Measurements from ENCODE around the gene ELFN1.

Gene ELFN1

DNA sequence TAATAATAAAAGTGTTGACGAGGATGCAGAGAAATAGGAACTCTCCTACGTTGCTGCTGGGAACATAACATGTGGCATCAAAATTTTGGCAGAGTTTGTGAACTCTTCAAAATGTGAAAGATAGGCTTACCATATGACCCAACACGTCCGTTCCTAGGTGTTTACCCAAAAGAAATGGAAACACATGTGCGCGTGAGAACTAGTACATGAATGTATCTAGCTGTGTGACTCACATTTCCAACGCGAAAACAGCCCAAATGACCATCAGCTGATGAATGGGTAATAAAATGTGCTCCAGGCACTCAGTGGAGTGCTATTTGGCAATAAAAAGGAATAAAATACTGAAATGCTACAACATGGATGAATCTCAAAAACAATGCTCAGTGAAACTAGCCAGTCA, 10.4 kb upstream of the ELFN1 start:
- H3K4me3 ChIP-seq (ENCODE audit: low read length), result no peak overlapping the region
- no peak for DNase-seq (ENCODE audit: low read depth, low spot score)

DNA sequence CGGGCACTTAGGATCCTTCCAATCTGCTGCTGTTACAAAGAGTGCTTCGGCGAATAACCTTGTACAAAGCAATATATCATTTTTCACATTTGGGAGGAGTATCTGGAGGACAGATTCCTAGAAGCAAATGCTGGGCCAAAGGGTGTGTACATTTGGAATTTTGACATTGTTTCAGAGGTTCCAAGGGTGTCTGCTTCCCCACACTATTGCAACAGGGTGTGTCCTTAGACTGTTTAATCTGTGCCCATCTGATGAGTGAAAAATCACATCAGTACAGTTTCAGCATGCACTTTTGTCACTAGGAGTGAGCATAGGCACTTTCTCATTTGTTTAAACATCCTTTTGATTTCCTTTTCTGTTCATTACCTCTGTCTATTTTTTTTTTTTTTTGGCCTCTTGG, 8.6 kb upstream of the ELFN1 start:
- no peak overlapping the region for H3K4me3 ChIP-seq (ENCODE audit: low read length)
- no peak for DNase-seq (ENCODE audit: low read depth, low spot score)

GRCh38 chr7:1662101-1662500, 8.0 kb upstream of the ELFN1 start:
- DNase-seq (ENCODE audit: low read depth, low spot score), result no peak
- no peak overlapping the region for H3K4me3 ChIP-seq (ENCODE audit: low read length)

- no peak overlapping the region for H3K4me3 ChIP-seq (ENCODE audit: low read length)
- DNase-seq (ENCODE audit: low read depth, low spot score), result no peak
Observed at GRCh38 chr7:1662767-1663166, 7.3 kb upstream of the ELFN1 start.

DNA sequence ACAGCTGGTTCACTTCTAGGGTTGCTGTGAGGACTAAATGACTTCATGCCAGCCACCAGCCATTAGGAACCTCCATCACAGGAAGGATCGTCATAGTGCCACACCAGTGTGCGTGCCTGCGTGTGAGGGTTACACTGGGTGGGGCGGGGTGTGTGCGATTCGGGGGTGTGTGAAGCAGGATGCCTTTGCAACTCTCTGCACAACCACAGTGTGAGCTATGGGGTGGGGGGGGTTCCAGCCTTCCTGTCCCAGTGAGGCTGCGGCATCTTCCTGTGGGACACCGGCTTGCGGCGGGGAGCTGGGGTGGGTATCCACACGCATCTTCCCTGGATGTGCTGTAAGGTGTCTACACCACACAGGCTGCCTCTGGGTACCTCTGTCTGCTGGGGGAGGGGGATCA, 6.9 kb upstream of the ELFN1 start:
- no peak for DNase-seq (ENCODE audit: low read depth, low spot score)
- H3K4me3 ChIP-seq (ENCODE audit: low read length), result no peak overlapping the region

DNA sequence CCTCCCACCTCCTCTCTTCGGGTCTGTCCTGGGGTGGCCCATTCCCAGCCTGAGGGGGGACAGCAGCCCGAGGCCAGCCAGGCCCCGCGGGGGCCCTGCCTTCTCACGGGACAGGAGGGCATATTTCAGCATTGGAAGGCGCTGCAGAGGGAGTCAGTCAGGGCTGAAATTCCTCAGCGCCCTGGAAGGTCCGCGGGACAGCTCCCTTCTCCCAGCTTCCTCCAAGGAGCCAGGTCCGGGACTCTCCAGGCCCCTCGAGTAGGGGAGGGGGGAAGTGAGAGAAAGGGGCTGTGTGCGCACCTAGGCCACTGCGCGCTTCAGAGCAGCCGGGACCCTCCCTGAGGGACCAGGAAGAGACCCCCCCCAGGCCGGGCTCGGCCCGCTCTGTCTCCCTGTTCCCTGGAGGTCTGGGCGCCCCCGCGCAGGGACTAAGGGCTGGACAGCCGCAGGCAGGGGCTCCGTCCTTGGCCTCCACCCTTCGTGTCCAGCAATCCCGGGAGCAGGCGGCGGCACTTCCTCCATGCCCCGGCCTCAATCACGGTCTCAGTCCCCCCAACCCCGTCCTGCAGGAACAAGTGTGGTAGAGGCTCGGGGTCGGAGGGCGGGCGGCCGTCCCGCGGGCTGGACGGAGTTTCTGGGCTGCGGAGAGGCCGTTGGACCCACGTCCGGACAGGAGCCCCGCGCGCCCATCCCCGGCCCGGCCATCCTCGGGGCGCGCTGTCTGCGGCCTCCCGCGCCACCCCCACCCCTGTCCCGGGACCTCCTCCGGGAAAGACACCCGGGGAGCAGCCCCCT, 6.0 kb upstream of the ELFN1 start:
- DNase-seq (ENCODE audit: low read depth, low spot score), result no peak
- H3K4me3 ChIP-seq (ENCODE audit: low read length), result no peak overlapping the region

DNA sequence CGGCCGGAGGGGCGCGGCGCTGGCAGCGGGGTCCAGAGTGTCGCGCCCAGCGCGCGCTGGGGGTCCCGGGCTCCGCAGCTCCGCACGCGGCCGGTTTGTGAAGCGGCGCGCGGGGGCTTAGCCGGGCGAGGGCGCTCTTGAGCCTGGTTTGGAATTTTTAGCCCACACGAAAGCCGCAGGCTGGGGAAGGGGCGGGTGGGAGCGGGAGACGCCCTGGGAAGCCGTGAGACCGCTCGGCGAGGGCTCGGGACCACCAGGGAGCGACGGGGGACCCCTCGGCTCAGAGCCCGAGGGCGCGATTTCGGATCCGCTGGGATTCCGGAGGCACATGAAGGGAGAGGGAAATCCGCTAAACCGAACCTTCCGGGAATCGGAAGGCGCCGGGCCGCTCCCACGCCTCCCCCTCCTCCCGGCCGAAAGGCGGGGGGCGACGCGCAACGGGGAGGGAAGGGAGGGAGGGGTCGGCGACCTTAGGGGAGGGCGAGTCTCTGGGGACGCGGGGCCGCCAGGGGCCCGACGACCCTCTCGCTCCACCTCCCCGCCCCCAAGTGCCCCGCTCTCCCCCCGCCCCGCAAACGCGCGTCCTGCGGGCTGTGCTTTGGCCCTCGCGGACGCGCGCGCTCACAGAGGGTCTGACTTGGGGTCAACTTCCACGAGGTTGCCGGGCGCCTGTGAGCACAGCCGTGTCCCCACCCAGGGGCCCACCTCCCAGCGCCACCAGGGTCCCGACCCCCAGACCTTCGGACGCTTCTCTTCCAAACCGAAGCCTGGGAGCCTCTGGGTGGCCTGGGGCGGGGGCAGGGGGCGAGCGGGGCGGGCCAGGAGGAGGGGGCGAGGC, 5.1 kb upstream of the ELFN1 start:
- H3K4me3 ChIP-seq (ENCODE audit: low read length), result no peak overlapping the region
- DNase-seq (ENCODE audit: low read depth, low spot score), result no peak

DNA sequence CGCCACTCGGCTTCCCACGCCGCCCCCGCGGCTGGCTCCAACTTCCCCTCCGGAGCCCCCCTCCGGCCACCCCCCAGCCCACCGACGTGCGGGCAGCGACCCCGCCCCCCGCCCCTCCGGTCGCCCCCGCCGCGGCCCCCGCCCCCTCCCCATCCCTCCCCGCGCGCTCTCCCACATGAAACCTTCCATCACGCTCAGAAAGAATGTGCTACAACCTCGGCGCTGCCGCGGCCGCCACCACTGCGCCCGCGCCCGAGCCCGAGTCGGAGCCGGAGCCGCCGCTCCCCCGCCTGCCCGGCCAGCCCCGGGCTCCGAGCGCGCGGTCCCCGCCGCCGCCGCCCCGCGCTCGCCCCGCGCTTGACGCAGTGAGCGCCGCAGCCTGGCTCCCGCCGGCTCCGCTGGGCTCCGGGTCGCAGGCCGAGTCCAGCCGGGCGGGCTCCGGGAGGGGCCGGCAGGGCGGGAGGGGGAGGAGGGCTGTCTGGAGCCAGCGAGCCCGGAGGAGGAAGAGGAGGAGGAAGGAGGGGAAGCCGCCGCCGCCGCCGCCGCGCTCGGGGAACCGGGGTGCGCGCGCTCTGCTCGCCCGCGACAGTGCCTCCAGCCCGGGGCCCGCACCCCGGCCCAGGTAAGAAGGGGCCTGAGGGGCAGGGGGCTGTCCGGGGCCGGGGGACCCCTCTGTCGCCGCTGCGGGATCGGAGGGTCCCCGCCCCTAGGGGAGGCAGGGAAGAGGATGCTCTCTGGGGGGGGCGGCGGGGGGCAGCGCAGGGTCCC, 4.3 kb upstream of the ELFN1 start:
- no peak for DNase-seq (ENCODE audit: low read depth, low spot score)
- H3K4me3 ChIP-seq (ENCODE audit: low read length), result no peak overlapping the region

DNA sequence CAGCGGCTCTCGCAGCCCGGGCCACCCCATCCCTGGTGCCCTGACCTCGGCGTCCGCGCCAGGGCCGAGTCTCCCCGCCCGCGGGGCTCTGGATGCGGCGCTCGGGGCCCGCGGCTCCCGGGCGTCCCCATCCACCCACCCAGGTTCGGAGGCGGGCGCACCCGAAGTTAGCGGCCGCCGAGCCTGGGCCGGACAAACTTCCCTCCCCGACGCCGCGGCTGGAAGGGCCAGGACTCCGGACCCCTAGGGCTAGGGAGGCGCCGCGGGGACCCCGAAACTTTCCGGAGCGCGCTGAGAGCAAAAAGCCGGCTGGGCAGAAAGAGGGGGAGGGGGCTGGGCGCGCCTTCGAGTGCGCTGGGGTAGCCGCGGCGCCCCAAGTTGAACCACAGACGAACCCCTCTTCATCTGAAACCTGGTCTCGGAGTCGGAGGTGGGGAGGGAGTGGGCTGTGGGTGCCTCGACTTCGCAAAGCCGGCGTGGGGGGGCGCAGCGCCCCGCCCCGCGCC, 3.7 kb upstream of the ELFN1 start:
- no peak overlapping the region for H3K4me3 ChIP-seq (ENCODE audit: low read length)
- no peak for DNase-seq (ENCODE audit: low read depth, low spot score)

DNA sequence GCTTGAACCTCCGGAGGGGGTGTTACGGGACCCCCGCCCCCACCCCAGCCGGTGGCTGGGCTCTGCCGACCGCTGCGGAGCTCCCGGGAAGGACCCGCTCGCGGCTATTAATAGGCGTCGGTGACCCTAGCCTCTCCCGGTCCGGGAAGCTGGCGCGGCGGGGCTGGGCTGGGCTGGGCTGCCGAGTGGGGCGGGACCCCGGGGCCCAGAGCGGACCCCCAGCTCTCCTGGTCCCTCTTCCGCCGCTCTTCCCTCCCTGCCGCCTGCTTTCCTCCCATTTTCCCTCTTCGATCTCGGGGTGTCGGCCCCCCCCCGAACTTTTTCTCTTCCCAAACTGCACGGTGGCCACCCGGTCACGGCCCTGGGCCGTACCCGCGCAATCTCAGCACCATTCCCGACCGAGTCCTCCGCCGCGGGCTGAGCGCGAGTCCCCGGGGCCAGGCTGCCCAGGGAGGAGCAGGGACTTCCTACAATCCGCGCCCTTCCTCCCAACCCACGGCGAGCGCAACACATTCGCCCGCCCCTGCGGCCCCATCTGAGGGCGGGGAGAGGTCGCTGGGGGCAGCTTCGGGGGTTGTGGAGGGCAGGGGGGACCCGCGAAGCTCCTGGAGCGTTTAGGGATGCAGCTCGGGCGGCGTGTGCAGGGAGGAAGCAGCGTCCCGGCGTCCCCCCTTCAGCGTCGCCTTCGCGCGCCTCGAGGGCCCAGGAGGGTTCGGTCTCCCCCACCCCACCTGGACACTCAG, 3.1 kb upstream of the ELFN1 start:
- no peak overlapping the region for H3K4me3 ChIP-seq (ENCODE audit: low read length)
- DNase-seq (ENCODE audit: low read depth, low spot score), result no peak

GRCh38 chr7:1667566-1668395, 2.3 kb upstream of the ELFN1 start:
- no peak for DNase-seq (ENCODE audit: low read depth, low spot score)
- H3K4me3 ChIP-seq (ENCODE audit: low read length), result no peak overlapping the region

DNA sequence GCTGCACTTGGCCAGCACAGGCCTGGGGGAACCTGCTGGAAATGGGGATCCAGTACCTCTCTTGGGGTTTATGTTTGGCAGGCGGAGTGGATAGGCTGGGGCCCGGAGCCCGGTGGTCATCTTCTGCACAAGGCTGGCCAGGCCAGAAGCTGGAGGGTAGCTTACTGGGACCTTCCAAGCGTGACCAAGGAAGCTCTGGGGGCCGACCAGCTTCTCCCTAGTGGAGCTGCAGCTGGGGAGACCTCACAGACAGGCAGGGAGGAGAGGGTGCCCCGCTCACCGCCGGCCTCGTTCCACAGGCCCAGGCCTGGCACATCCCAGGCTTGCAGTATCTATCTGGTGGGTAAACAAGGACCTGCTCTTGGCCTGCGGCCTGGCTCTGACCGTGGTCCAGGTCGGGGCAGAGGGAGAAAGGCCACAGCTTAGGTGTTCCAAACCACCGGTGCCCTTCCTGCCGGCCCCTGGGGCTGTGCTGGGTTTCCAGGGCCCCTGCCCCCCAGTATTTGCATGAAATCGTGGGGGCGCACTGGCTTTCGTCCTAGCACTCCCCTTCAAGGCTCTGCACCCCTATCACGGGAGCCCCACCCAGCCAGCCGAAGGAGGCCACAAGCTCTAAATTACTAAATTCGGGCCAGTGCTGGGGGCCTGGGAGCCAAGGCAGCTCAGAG, 1.5 kb upstream of the ELFN1 start:
- no peak overlapping the region for H3K4me3 ChIP-seq (ENCODE audit: low read length)
- DNase-seq (ENCODE audit: low read depth, low spot score), result no peak

DNA sequence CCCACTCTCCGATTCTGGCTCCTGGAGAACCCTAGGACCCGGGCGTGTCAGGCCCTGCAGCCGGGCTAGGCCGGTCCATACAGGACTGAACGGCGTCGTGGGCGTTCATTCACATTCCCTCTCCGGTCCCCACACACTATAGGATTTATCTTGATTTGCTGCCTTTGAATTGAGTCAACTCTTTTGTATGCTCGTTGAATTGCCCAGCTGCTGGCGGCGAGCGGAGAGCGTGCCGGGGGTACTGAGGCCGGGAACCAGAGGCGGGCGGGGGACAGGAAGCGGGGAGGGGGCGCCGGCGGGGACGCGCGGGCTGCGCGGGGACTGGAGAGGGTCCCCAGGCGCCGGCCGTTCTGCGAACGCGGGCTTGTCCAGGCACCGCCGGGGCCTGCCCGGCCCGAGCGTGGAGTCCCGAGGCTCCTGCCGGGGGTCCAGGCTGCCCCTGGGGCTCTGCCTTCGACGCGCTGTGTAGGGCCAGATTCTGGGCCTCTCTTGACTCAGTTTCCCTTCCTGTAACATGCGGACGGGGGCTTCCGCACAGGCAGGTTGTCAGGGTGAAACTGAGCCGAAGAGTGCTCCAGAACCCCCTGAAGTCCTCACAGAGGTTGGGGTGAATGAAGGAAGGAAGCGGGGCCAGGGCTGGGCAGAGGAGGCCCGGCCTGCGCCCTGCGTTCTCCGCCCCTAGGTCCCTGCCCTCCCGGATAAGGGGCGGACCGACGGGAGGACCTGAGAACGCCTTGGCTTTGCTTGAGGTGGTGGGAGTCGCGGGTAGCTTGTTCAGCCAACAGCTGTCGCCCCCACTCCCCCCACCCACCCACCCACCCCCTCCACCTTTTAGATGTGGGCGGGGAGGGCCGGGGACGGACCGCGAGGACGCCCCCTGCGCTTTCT, 769 bp upstream of the ELFN1 start:
- H3K4me3 ChIP-seq (ENCODE audit: low read length), result no peak overlapping the region

GRCh38 chr7:1670894-1671593, 967 bp downstream of the ELFN1 start:
- no peak for DNase-seq (ENCODE audit: low read depth, low spot score)
- no peak overlapping the region for H3K4me3 ChIP-seq (ENCODE audit: low read length)

More for the DNA sequence above, 769 bp upstream of the ELFN1 start:
- DNase-seq (ENCODE audit: low read depth, low spot score), result no peak

- no peak for DNase-seq (ENCODE audit: low read depth, low spot score)
- no peak overlapping the region for H3K4me3 ChIP-seq (ENCODE audit: low read length)
Observed at GRCh38 chr7:1671594-1672451, 1.7 kb downstream of the ELFN1 start.
